ENCODE measurements around the gene NFIA.

GRCh38 chr1:61151565-61151964 is 69.2 kb downstream of the NFIA start:
- TF ChIP-seq, protein P1, sequence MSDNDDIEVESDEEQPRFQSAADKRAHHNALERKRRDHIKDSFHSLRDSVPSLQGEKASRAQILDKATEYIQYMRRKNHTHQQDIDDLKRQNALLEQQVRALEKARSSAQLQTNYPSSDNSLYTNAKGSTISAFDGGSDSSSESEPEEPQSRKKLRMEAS (IDR thresholded peaks at IDR 0.05) = no peak
- no peak for TF ChIP-seq EP300 (IDR thresholded peaks at IDR 0.05; ENCODE audit: borderline replicate concordance)
- TF ChIP-seq EGR1 (IDR thresholded peaks at IDR 0.05) = no peak
- no peak for TF ChIP-seq ZBTB7A (IDR thresholded peaks at IDR 0.05; ENCODE audit: low read depth)
- TF ChIP-seq TAF1 (IDR thresholded peaks at IDR 0.05; ENCODE audit: low read depth) = no peak
- TF ChIP-seq YY1 (IDR thresholded peaks at IDR 0.05; ENCODE audit: low read depth) = no peak
- TF ChIP-seq CEBPB (IDR thresholded peaks at IDR 0.05) = no peak

All from Ishikawa (cell line).